Coronary artery (tissue), 2 donors: ENCODE results near the gene PIK3R2.
"Not testable (repeated sequence)": the region's sequence is repeated elsewhere in the genome, so short reads cannot be mapped to it uniquely, and the experiment has no call there.

Experiments used
- DNase-seq: peaks from one replicate; pipeline ENCODE4 v3.0.0-alpha.2; 2017; ENCODE audit warnings: low spot score
- H3K27ac ChIP-seq, 2 donors: fragments of 200-600 bp; sonication (generic); one replicate each; pipeline ENCODE4 v1.5.1; 2016 to 2019
- H3K4me3 ChIP-seq: fragments of 200-600 bp; sonication (generic); 2 replicates; pipeline ENCODE4 v1.5.1; 2016; ENCODE audit warnings: mild to moderate bottlenecking, moderate library complexity
- CTCF ChIP-seq: fragments of 200-600 bp; sonication (generic); IDR thresholded peaks from one replicate; pipeline ENCODE4 v1.5.1; 2019; ENCODE audit warnings: antibody characterized with exemption

Gene PIK3R2

DNA sequence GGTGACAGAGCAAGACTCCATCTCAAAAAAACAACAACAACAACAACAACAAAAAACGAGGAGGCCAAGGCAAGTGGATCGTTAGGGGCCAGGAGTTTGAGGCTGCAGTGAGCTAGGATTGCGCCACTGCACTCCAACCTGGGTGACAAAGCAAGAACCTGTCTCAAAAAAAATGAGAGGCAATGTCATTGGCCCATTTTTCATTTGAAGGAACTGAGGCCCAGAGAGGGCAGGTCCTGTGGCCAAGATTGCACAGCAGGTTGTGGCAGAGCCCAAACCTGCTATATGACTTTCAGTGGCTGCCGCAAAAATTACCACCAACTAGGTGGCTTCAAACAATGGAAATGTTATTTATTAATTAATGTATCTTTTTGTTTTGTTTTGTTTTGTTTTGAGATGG is 5.5 kb downstream of the PIK3R2 start:
- no peak overlapping the region for H3K27ac ChIP-seq

GRCh38 chr19:18159059-18159616 is 6.2 kb downstream of the PIK3R2 start:
- not testable (repeated sequence) for H3K27ac ChIP-seq, DNase-seq, H3K4me3 ChIP-seq

More for the DNA sequence above, 5.5 kb downstream of the PIK3R2 start:
- H3K4me3 ChIP-seq = no peak overlapping the region
- DNase-seq = no peak
- no peak for TF ChIP-seq CTCF

DNA sequence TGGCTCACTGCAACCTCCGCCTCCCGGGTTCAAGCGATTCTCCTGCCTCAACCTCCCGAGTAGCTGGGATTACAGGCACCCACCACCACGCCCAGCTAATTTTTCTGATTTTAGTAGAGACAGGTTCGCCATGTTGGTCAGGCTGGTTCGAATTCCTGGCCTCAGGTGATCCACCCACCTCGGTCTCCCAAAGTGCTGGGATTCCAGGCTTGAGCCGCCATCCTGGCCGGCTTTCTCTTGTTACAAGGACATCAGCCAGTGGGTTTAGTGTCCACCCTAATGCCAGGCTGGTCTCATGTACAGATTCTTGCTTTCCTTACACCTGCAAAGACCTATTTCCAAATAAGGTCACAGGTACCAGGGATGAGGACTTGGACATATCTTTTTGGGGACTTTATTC is 6.8 kb downstream of the PIK3R2 start:
- TF ChIP-seq CTCF = no peak
- Histone ChIP-seq H3K4me3 (no peak overlapping the region), H3K27ac (peak overlapping the region in 1 of 2 donors; percentile 81)
- no peak for DNase-seq

DNA sequence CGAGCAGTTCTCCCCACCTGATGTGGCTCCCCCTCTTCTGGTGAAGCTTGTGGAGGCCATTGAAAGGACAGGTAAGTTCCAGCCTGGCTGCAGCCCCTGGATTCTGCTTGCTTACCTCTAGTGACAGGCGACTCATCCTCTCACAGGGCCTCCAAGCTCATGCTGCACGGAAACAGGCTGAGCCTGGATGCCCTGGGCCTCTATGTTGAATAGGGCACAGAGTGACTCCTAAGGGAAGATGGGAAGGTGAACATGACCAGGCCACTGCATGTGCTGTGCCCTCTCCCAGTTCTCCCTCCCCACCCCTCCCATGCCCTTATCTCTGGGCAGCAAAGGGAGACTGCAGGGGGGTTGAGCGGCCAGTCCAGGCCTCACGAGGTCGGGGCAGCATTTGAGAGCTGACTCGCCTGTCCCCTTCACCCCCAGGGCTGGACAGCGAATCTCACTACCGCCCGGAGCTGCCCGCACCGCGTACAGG is 7.6 kb downstream of the PIK3R2 start:
- H3K27ac ChIP-seq = peak overlapping the region; percentile 66 to 81
- TF ChIP-seq CTCF = no peak
- DNase-seq = no peak
- H3K4me3 ChIP-seq = peak overlapping the region; percentile 69

DNA sequence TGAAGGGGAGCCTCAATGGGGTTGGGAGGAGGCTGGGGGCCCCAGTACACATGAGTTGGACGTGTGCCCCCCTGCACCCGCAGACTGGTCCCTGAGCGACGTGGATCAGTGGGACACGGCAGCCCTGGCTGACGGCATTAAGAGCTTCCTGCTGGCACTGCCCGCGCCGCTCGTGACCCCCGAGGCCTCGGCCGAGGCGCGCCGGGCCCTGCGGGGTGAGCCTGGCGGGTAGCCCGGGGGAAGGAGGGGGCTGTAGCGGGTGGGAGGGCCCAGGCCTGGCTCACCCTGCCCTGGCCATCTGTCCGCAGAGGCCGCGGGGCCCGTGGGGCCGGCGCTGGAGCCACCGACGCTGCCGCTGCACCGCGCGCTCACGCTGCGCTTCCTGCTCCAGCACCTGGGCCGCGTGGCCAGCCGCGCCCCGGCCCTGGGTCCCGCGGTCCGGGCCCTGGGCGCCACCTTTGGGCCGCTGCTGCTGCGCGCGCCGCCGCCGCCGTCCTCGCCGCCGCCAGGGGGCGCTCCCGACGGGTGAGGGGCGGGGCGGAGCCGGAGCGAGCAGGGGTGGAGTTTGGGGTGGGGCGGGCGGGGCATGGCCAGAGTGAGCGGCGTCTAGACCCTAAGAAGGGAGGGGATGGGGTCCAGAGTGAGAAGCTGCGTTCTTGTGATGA is 8.1 kb downstream of the PIK3R2 start:
- DNase-seq = no peak
- Histone ChIP-seq H3K27ac (peak overlapping the region; percentile 66 to 81), H3K4me3 (peak overlapping the region; percentile 69)
- TF ChIP-seq CTCF = peak; percentile 42

DNA sequence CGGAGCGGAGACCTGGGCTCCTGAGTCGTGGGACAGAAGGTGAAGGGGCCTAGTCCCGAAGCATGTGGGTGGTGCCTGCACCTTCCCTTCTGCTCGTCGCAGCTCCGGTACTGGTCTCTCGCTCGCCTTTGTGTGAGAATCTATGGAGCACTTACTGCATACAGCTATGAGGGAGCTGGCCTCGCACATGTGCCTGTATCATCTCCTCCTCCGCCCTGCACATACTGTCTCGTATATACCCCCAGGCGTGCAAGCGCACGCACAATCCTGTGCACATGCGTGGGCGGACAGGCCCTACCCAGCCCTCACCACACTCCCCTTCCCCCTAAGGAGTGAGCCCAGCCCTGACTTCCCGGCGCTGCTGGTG is 8.7 kb downstream of the PIK3R2 start:
- Histone ChIP-seq H3K27ac (peak overlapping the region in 1 of 2 donors; percentile 81), H3K4me3 (peak overlapping the region; percentile 69)
- DNase-seq = no peak
- TF ChIP-seq CTCF = no peak

- DNase-seq = no peak
- H3K4me3 ChIP-seq = no peak overlapping the region
- TF ChIP-seq CTCF = no peak
- no peak overlapping the region for H3K27ac ChIP-seq
Measured at GRCh38 chr19:18164072-18164471, 11.1 kb downstream of the PIK3R2 start.
